Measurements from ENCODE around the gene GUCA2A.

Gene GUCA2A

GRCh38 chr1:42128964-42129363 lies 35.6 kb downstream of the GUCA2A start:
- no peak for DNase-seq

- DNase-seq = peak; percentile 9
Observed at GRCh38 chr1:42128499-42128898, 36.0 kb downstream of the GUCA2A start.

GRCh38 chr1:42127767-42128166 lies 36.8 kb downstream of the GUCA2A start:
- DNase-seq = no peak

GRCh38 chr1:42125552-42125951 lies 39.0 kb downstream of the GUCA2A start:
- no peak for DNase-seq

- no peak for DNase-seq
Observed at GRCh38 chr1:42122408-42122807, 42.1 kb downstream of the GUCA2A start.

- no peak for DNase-seq
Observed at GRCh38 chr1:42118125-42118524, 46.4 kb downstream of the GUCA2A start.

GRCh38 chr1:42117214-42117613 lies 47.3 kb downstream of the GUCA2A start:
- DNase-seq = no peak

- no peak for DNase-seq
Observed at GRCh38 chr1:42114229-42114628, 50.3 kb downstream of the GUCA2A start.

Measured in NCI-H146 (cell line).